Stomach (tissue), 4 donors: ENCODE data around the gene EEF2.

Experiments used
- CTCF ChIP-seq, 7 experiments: fragments of 450-650 bp in 4 of 7; fragments of 200-600 bp in 3 of 7; sonication (generic) in 3 of 7; IDR thresholded peaks; one replicate each; pipeline ENCODE4 v1.5.1; 2016 to 2019; ENCODE audit warnings: antibody characterized with exemption in 7 of 7, control low read depth in 2 of 7, mild to moderate bottlenecking in 1 of 7
- EP300 ChIP-seq: sonication (generic); formaldehyde crosslinking; IDR thresholded peaks from one replicate; pipeline ENCODE4 v1.6.1; 2017; ENCODE audit warnings: antibody characterized with exemption
- POLR2A ChIP-seq, 4 donors: fragments of 450-650 bp; IDR thresholded peaks; one replicate each; pipeline ENCODE4 v1.6.1; 2016; ENCODE audit warnings: antibody characterized with exemption in 4 of 4, control low read depth in 2 of 4, mild to moderate bottlenecking in 1 of 4, moderate library complexity in 1 of 4

GRCh38 chr19:4016903-4017638 lies 31.8 kb upstream of the EEF2 start:
- TF ChIP-seq CTCF (IDR thresholded peaks at IDR 0.05) = no peak
- no peak for TF ChIP-seq POLR2A (IDR thresholded peaks at IDR 0.05)
- no peak for TF ChIP-seq EP300
